OCI-LY7 (cell line): Measurements from ENCODE around the gene AURKB. TPM values are rescaled to one million over a fixed set of nuclear protein-coding genes. Genes with fewer than 3 reads are reported as not detected.
A peak's percentile ranks its signal among the peaks of the same experiment; 100 is the strongest.

Experiments used
- BruUV-seq: library from RNA; stranded (reverse); fragments of 400-500 nt; replicated peaks from 2 replicates; lab custom pipeline; 2021; lab: Mats Ljungman, UMichigan
- CTCF ChIA-PET: fragments of 300-600 bp; sonication (Branson Sonifier 250); formaldehyde crosslinking; loops from one replicate; lab custom pipeline; 2022; ENCODE audit warnings: antibody characterized with exemption; ENCODE audit not compliant: unreplicated experiment; lab: Charles Lee
- POLR2A ChIA-PET: fragments of 300-600 bp; sonication (Branson Sonifier 250); formaldehyde crosslinking; loops from one replicate; lab custom pipeline; 2022; ENCODE audit warnings: antibody characterized with exemption; lab: Charles Lee
- DNase-seq: peaks from one replicate; pipeline ENCODE4 v3.0.0-alpha.2; 2015; ENCODE audit warnings: low spot score
- H2AFZ ChIP-seq: fragments of 200-600 bp; sonication (generic), shearing (Covaris generic); 2 replicates; pipeline ENCODE4 v1.6.1; 2014; ENCODE audit warnings: mild to moderate bottlenecking, antibody characterized with exemption, low read length, moderate library complexity
- H3K27ac ChIP-seq: fragments of 200-600 bp; sonication (generic); 2 replicates; pipeline ENCODE4 v1.5.1; 2014; ENCODE audit warnings: mixed run types, low read depth, mild to moderate bottlenecking, moderate library complexity, low read length, inconsistent platforms; ENCODE audit not compliant: poor library complexity, severe bottlenecking
- H3K36me3 ChIP-seq: fragments of 200-600 bp; sonication (generic); 2 replicates; pipeline ENCODE4 v1.6.1; 2014; ENCODE audit warnings: mild to moderate bottlenecking, antibody characterized with exemption, low read length, moderate library complexity, mixed read lengths; ENCODE audit not compliant: insufficient read depth
- H3K4me1 ChIP-seq: fragments of 200-600 bp; sonication (generic); 2 replicates; pipeline ENCODE4 v1.5.1; 2014; ENCODE audit warnings: mild to moderate bottlenecking, low read length; ENCODE audit not compliant: insufficient read depth, poor library complexity, severe bottlenecking
- H3K4me2 ChIP-seq: fragments of 200-600 bp; sonication (generic); 2 replicates; pipeline ENCODE4 v1.6.1; 2014; ENCODE audit warnings: mild to moderate bottlenecking, low read length
- H3K4me3 ChIP-seq: fragments of 200-600 bp; sonication (generic); 2 replicates; pipeline ENCODE4 v1.5.1; 2014; ENCODE audit warnings: mild to moderate bottlenecking, low read depth, low read length; ENCODE audit not compliant: poor library complexity, severe bottlenecking
- H3K79me2 ChIP-seq: fragments of 200-600 bp; sonication (generic); 2 replicates; pipeline ENCODE4 v1.6.1; 2016; ENCODE audit warnings: low read depth, mild to moderate bottlenecking, low read length, moderate library complexity, mixed read lengths; ENCODE audit not compliant: insufficient read depth
- H3K9me2 ChIP-seq: fragments of 200-600 bp; sonication (generic); 2 replicates; pipeline ENCODE4 v1.6.1; 2016; ENCODE audit warnings: mild to moderate bottlenecking, low read length, mixed read lengths; ENCODE audit not compliant: insufficient read depth
- H3K9me3 ChIP-seq: fragments of 200-600 bp; sonication (generic); 2 replicates; pipeline ENCODE4 v1.6.1; 2014; ENCODE audit warnings: mild to moderate bottlenecking, mixed run types, low read length, mixed read lengths
- H4K20me1 ChIP-seq: fragments of 200-600 bp; sonication (generic); 2 replicates; pipeline ENCODE4 v1.6.1; 2014; ENCODE audit warnings: mild to moderate bottlenecking, antibody characterized with exemption, low read length, moderate library complexity, mixed read lengths; ENCODE audit not compliant: insufficient read depth
- CTCF ChIP-seq: fragments of 200-600 bp; sonication (generic); conservative IDR thresholded peaks from 2 replicates; pipeline ENCODE4 v1.5.1; 2014; ENCODE audit warnings: mild to moderate bottlenecking, antibody characterized with exemption, low read length, moderate library complexity, mixed read lengths
- EZH2phosphoT487 ChIP-seq: fragments of 200-600 bp; sonication (generic); IDR thresholded peaks from 2 replicates; pipeline ENCODE4 v1.6.1; 2018; ENCODE audit warnings: low read depth, borderline replicate concordance, mild to moderate bottlenecking, mixed run types, antibody characterized with exemption, low read length, moderate library complexity, mixed read lengths
- intact Hi-C: fragments of 100-400 bp; cut with micrococcal nuclease; formaldehyde crosslinking; loops from one replicate; pipeline ENCODE4 v1.10.0; 2022; ENCODE audit not compliant: unreplicated experiment
- total RNA-seq, 2 experiments: library from RNA; depleted of rRNA in 1 of 2; stranded (reverse); fragments of >200 nt in 1 of 2; shearing (Covaris generic) in 1 of 2; gene quantifications; 2 replicates each; pipeline ENCODE4 v1.2.3, GENCODE V29; 2014 to 2022

The AURKB gene
- total RNA-seq, 2 experiments from 2014 or later = 283 to 310 TPM

GRCh38 chr17:8188263-8188839, 22.0 kb downstream of the AURKB start:
- ChIA-PET POLR2A (interaction anchor here (0.8 to 2.2 kb wide), 3 partner anchors 21 to 353 kb away, joined by 3 to 9 read pairs (median 6); partner anchors contain the start of genes AURKB and PFAS), CTCF (interaction anchor here (0.6 to 0.9 kb wide), 2 partner anchors 14 to 33 kb away, joined by 5 to 7 read pairs; no protein-coding TSS in a partner anchor)
- H3K27ac ChIP-seq = peak overlapping the region; percentile 92
- H4K20me1 ChIP-seq = peaks cover 6% of the 10 kb centered on the region; the same call in 1 of the 2 replicates
- peaks cover 11% of the 10 kb centered on the region; the same call in 1 of the 2 replicates for H3K79me2 ChIP-seq
- no peak for DNase-seq
- H2AFZ ChIP-seq = no peak overlapping the region
- TF ChIP-seq EZH2phosphoT487 = no peak
- no peak for TF ChIP-seq CTCF
- intact Hi-C loops = no loop called here
- H3K4me3 ChIP-seq = peak overlapping the region; percentile 83
- no peaks in the 10 kb centered on the region for H3K9me2 ChIP-seq
- H3K4me1 ChIP-seq = peaks cover 39% of the 10 kb centered on the region
- H3K9me3 ChIP-seq = no peaks in the 10 kb centered on the region
- H3K4me2 ChIP-seq = peak overlapping the region; percentile 91
- BruUV-seq = no TSS peak
- no peaks in the 10 kb centered on the region for H3K36me3 ChIP-seq

- no peaks in the 10 kb centered on the region for H3K9me2 ChIP-seq
- peak; percentile 93 for DNase-seq
- TSS peak; percentile 100 for BruUV-seq
- TF ChIP-seq EZH2phosphoT487 = no peak
- TF ChIP-seq CTCF = 0 out of 2 replicates have a peak, but pooled peaks have one; percentile 12
- H3K4me2 ChIP-seq = peak overlapping the region; percentile 91
- peak overlapping the region; percentile 92 for H3K27ac ChIP-seq
- peak overlapping the region; percentile 44; the same call in 1 of the 2 replicates for H2AFZ ChIP-seq
- H3K4me1 ChIP-seq = peaks cover 36% of the 10 kb centered on the region
- no peaks in the 10 kb centered on the region for H3K36me3 ChIP-seq
- intact Hi-C loops = loop anchor here (1.0 kb wide), 6 partner anchors 23 to 67 kb away; partner anchors contain the start of gene AURKB
- H4K20me1 ChIP-seq = peaks cover 6% of the 10 kb centered on the region; the same call in 1 of the 2 replicates
- no peaks in the 10 kb centered on the region for H3K9me3 ChIP-seq
- CTCF ChIA-PET = interaction anchor here (0.6 to 0.9 kb wide), 2 partner anchors 13 to 34 kb away, joined by 5 to 7 read pairs; no protein-coding TSS in a partner anchor
- H3K4me3 ChIP-seq = peak overlapping the region; percentile 83
- POLR2A ChIA-PET = interaction anchor here (0.6 to 2.2 kb wide), 7 partner anchors 11 to 352 kb away, joined by 3 to 9 read pairs (median 3); partner anchors contain the start of genes AURKB, PFAS and SLC25A35
- peaks cover 11% of the 10 kb centered on the region; the same call in 1 of the 2 replicates for H3K79me2 ChIP-seq
Observed at GRCh38 chr17:8187517-8188262, 22.7 kb downstream of the AURKB start.
